Neuronal stem cell (in vitro differentiated cells): ENCODE measurements around the gene GJD3.

Experiments
- DNase-seq: peaks from one replicate; pipeline ENCODE4 v3.0.0-alpha.2; 2013; ENCODE audit warnings: low spot score
- H2AFZ ChIP-seq: one replicate; pipeline ENCODE4 v1.6.1; 2013; ENCODE audit warnings: mild to moderate bottlenecking, low read length, inconsistent platforms
- H2AK5ac ChIP-seq: 2 replicates; pipeline ENCODE4 v1.6.1; 2013; ENCODE audit warnings: low read depth, mild to moderate bottlenecking, inconsistent platforms, low read length, moderate library complexity, mixed read lengths
- H2BK120ac ChIP-seq: 2 replicates; pipeline ENCODE4 v1.6.1; 2013; ENCODE audit warnings: low read depth, mild to moderate bottlenecking, inconsistent platforms, low read length, moderate library complexity, mixed read lengths
- H2BK12ac ChIP-seq: one replicate; pipeline ENCODE4 v1.6.1; 2013; ENCODE audit warnings: low read length, inconsistent platforms
- H2BK15ac ChIP-seq: 2 replicates; pipeline ENCODE4 v1.6.1; 2013; ENCODE audit warnings: mild to moderate bottlenecking, low read length, inconsistent platforms, mixed read lengths
- H2BK5ac ChIP-seq: one replicate; pipeline ENCODE4 v1.6.1; 2013; ENCODE audit warnings: inconsistent platforms, mild to moderate bottlenecking, low read length, moderate library complexity
- H3K14ac ChIP-seq: one replicate; pipeline ENCODE4 v1.6.1; 2013; ENCODE audit warnings: low read length, inconsistent platforms
- H3K18ac ChIP-seq: 2 replicates; pipeline ENCODE4 v1.6.1; 2013; ENCODE audit warnings: low read length, inconsistent platforms
- H3K23ac ChIP-seq: 2 replicates; pipeline ENCODE4 v1.6.1; 2013; ENCODE audit warnings: low read depth, mild to moderate bottlenecking, mixed read lengths, low read length, inconsistent platforms; ENCODE audit not compliant: poor library complexity
- H3K27ac ChIP-seq: replicated peaks from 3 replicates; pipeline ENCODE4 v1.5.1; 2013; ENCODE audit warnings: low read length, inconsistent platforms
- H3K27me3 ChIP-seq, 3 experiments: 2 replicates each; pipeline ENCODE4 v1.6.1; 2013; ENCODE audit warnings: low read length in 3 of 3, mild to moderate bottlenecking in 2 of 3, inconsistent platforms in 1 of 3, low read depth in 1 of 3, mixed read lengths in 1 of 3, moderate library complexity in 1 of 3; ENCODE audit not compliant: control insufficient read depth in 3 of 3, insufficient read depth in 3 of 3
- H3K36me3 ChIP-seq, 2 donors: replicated peaks in 1 of 2; 2 replicates each; pipeline ENCODE4 v1.6.1; 2013; ENCODE audit warnings: low read length in 2 of 2; ENCODE audit not compliant: control insufficient read depth in 2 of 2, insufficient read depth in 2 of 2
- H3K4ac ChIP-seq: 2 replicates; pipeline ENCODE4 v1.6.1; 2013; ENCODE audit warnings: inconsistent platforms, mild to moderate bottlenecking, low read length, moderate library complexity
- H3K4me1 ChIP-seq, 2 donors: 1 replicate in 1 of 2; 2 replicates in 1 of 2; pipeline ENCODE4 v1.6.1; 2013; ENCODE audit warnings: low read length in 2 of 2, low read depth in 1 of 2; ENCODE audit not compliant: control insufficient read depth in 2 of 2, insufficient read depth in 1 of 2
- H3K4me2 ChIP-seq: one replicate; pipeline ENCODE4 v1.6.1; 2013; ENCODE audit warnings: mild to moderate bottlenecking, low read length, inconsistent platforms; ENCODE audit not compliant: insufficient read depth, poor library complexity, severe bottlenecking
- H3K4me3 ChIP-seq, 2 donors: 2 replicates each; pipeline ENCODE4 v1.5.1; 2013; ENCODE audit warnings: low read length in 2 of 2, mild to moderate bottlenecking in 2 of 2, inconsistent platforms in 1 of 2, moderate library complexity in 1 of 2
- H3K79me1 ChIP-seq: one replicate; pipeline ENCODE4 v1.6.1; 2013; ENCODE audit warnings: low read depth, mild to moderate bottlenecking, inconsistent platforms, low read length, moderate library complexity
- H3K9ac ChIP-seq: one replicate; pipeline ENCODE4 v1.6.1; 2013; ENCODE audit warnings: mild to moderate bottlenecking, low read depth, low read length, inconsistent platforms; ENCODE audit not compliant: poor library complexity
- H3K9me3 ChIP-seq, 2 donors: replicated peaks in 1 of 2; 2 replicates each; pipeline versions ENCODE3 to v1.6.1; 2013; ENCODE audit warnings: low read length in 2 of 2, mild to moderate bottlenecking in 2 of 2, inconsistent platforms in 1 of 2, low read depth in 1 of 2, mixed read lengths in 1 of 2, moderate library complexity in 1 of 2; ENCODE audit not compliant: control insufficient read depth in 2 of 2, insufficient read depth in 1 of 2
- H4K8ac ChIP-seq: one replicate; pipeline ENCODE4 v1.6.1; 2013; ENCODE audit warnings: low read depth, mild to moderate bottlenecking, inconsistent platforms, low read length, moderate library complexity
- H4K91ac ChIP-seq: one replicate; pipeline ENCODE4 v1.6.1; 2013; ENCODE audit warnings: low read length, low read depth, mild to moderate bottlenecking, inconsistent platforms; ENCODE audit not compliant: poor library complexity
- WGBS, 2 donors: extraction: QIAGEN DNeasy Blood & Tissue Kit; methylation state at CpG; one replicate each; pipeline ENCODE4 v1.1.7; 2013; ENCODE audit warnings: missing lambda C conversion rate in 2 of 2, mixed read lengths in 1 of 2; ENCODE audit not compliant: insufficient read length in 2 of 2, insufficient replicate concordance in 1 of 2; ENCODE audit errors: extremely low coverage in 2 of 2; 5-methylcytosine and 5-hydroxymethylcytosine counted together

GJD3 gene

DNA sequence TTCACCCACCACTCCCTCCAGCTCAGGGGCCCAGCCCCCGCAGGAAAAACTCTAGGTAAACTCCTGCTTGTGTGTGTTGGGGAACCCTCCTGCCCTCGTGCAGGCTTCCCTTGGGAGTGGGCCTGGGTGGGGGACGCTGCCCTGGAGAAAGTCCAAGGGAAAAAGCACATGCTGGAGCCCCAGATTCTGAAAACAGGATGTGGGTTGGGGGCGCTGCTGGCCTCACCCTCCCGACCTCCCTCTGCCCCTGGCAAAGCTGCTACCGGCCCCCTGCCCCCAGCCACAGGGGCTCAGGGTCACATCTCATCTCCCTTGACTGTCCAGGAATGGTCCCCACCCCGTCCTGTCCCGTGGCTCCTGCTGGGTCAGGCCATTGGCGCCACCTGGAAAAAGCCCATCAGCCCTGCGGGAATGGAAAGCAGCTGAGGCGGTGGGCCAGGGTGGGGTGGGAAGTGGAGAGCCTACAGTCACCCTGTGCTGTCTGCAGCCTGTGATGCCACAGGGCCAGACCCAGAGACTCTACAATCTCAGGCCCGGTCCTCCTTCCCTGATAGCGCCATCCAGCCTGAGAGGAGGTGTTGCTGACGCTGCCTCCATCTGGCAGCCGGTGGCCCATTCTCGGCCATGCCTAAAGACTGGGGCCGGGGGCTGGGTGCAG is 2.5 kb upstream of the GJD3 start:
- H3K27me3 ChIP-seq: peaks cover 4 to 24% (median 8%) of the 10 kb centered on the region in 3 experiments
- H4K8ac ChIP-seq: peak overlapping the region; percentile 19
- H3K14ac ChIP-seq: peak overlapping the region; percentile 38
- DNase-seq: no peak
- H2AK5ac ChIP-seq: peak overlapping the region; percentile 56
- no peak overlapping the region for H2AFZ ChIP-seq
- no peak overlapping the region for H3K9ac ChIP-seq
- H3K27ac ChIP-seq: no peak overlapping the region
- H3K4me3 ChIP-seq: no peak overlapping the region
- no peaks in the 10 kb centered on the region for H3K36me3 ChIP-seq
- no peak overlapping the region for H2BK5ac ChIP-seq
- no CpG with 5 or more reads among the region's 17 CpGs for WGBS, 2 donors
- no peak overlapping the region for H2BK120ac ChIP-seq
- H3K9me3 ChIP-seq: peaks cover 2 to 3% of the 10 kb centered on the region in 2 donors
- H4K91ac ChIP-seq: no peak overlapping the region
- H2BK15ac ChIP-seq: no peak overlapping the region
- H3K18ac ChIP-seq: peak overlapping the region; percentile 48
- H2BK12ac ChIP-seq: no peak overlapping the region
- H3K23ac ChIP-seq: peak overlapping the region; percentile 43
- H3K79me1 ChIP-seq: peaks cover 1% of the 10 kb centered on the region
- H3K4me1 ChIP-seq: peaks cover 0 to 9% of the 10 kb centered on the region in 2 donors
- H3K4me2 ChIP-seq: no peak overlapping the region
- no peak overlapping the region for H3K4ac ChIP-seq

DNA sequence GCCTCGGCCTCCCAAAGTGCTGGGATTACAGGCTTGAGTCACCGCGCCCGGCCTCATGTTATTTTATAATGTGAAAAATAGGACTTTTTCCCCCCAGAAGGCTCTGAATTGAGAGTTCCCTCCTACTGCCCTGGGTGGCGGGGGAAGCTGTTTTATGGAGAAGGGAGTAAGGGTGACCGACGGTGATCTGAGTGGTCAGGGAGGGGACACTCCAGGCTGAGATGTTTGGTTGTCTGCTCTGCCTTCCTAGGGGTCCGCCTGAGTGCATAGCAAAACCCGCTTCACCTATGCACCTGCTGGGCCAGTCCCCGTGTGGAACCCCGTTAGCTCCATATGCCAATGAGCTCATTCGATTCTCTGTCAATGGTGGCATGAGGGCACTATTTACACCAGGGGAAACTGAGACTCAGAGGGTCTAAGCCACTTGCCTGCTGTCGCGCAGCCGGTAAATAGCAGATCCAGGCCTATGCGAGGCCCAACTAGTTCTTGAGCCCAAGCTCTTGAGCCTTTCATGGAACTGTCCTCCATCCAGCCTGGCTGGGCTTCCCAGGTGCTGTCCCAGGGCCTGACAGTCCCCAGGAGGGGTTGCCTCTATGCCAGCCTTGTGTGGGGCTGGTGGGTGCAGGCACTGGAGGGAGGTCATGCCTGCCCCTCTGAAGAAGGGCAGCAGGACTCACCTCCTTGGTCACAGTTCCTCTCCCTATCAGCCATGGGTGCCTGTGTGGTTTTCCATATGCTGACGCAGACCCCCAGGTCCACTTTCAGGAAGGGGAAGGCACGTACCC is 1.7 kb upstream of the GJD3 start:
- no peak for DNase-seq
- no peak overlapping the region for H3K9ac ChIP-seq
- no peak overlapping the region for H3K4me3 ChIP-seq
- H3K36me3 ChIP-seq: no peaks in the 10 kb centered on the region
- peaks cover 0 to 9% of the 10 kb centered on the region in 2 donors for H3K4me1 ChIP-seq
- no peak overlapping the region for H4K8ac ChIP-seq
- peak overlapping the region; percentile 30 for H2BK12ac ChIP-seq
- H2AK5ac ChIP-seq: peak overlapping the region; percentile 46
- no peak overlapping the region for H2AFZ ChIP-seq
- peaks cover 2 to 3% of the 10 kb centered on the region in 2 donors for H3K9me3 ChIP-seq
- WGBS, 2 donors: no CpG with 5 or more reads among the region's 18 CpGs
- no peak overlapping the region for H2BK120ac ChIP-seq
- H3K79me1 ChIP-seq: peaks cover 1% of the 10 kb centered on the region
- peak overlapping the region; percentile 60 for H2BK5ac ChIP-seq
- H3K27me3 ChIP-seq: peaks cover 8 to 28% (median 9%) of the 10 kb centered on the region in 3 experiments
- H3K23ac ChIP-seq: peak overlapping the region; percentile 25
- peak overlapping the region; percentile 89 for H3K18ac ChIP-seq
- H2BK15ac ChIP-seq: no peak overlapping the region
- no peak overlapping the region for H3K27ac ChIP-seq
- no peak overlapping the region for H4K91ac ChIP-seq
- H3K4me2 ChIP-seq: no peak overlapping the region
- no peak overlapping the region for H3K4ac ChIP-seq
- no peak overlapping the region for H3K14ac ChIP-seq

DNA sequence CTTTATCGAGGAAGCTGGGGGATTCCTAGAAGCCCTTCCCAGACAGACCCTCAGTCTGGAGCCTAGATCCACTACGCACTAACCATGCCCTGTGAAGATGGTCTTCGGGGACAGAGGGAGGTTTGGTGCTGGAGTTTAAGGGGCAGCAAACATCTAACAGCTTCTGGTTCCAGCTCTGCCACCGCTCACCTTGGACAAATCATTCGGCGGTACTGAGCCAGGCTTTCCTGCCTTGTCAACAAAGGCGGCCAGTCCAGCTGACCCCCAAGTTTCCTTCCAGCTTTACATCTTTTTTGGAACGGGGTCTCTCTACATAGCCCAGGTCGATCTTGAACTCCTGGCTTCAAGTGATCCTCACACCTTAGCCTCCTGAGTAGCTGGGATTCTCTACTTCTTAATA is 369 bp upstream of the GJD3 start:
- peaks cover 0 to 9% of the 10 kb centered on the region in 2 donors for H3K4me1 ChIP-seq
- H3K4me3 ChIP-seq: no peak overlapping the region
- H4K91ac ChIP-seq: no peak overlapping the region
- H3K14ac ChIP-seq: no peak overlapping the region
- H2BK15ac ChIP-seq: no peak overlapping the region
- no peak overlapping the region for H3K9ac ChIP-seq
- no peak overlapping the region for H3K18ac ChIP-seq
- H2BK12ac ChIP-seq: no peak overlapping the region
- no peak overlapping the region for H3K27ac ChIP-seq
- no peak overlapping the region for H3K4me2 ChIP-seq
- WGBS, 2 donors: no CpG with 5 or more reads among the region's 9 CpGs
- DNase-seq: no peak
- H2BK120ac ChIP-seq: no peak overlapping the region
- H2AFZ ChIP-seq: no peak overlapping the region
- H3K79me1 ChIP-seq: peaks cover 1% of the 10 kb centered on the region
- H3K23ac ChIP-seq: no peak overlapping the region
- H2AK5ac ChIP-seq: no peak overlapping the region
- no peak overlapping the region for H3K4ac ChIP-seq
- H4K8ac ChIP-seq: no peak overlapping the region
- H3K9me3 ChIP-seq: peaks cover under 1 to 1% of the 10 kb centered on the region in 2 donors
- peaks cover 8 to 32% (median 16%) of the 10 kb centered on the region in 3 experiments for H3K27me3 ChIP-seq
- no peak overlapping the region for H2BK5ac ChIP-seq
- H3K36me3 ChIP-seq: no peaks in the 10 kb centered on the region
